Spleen (tissue), 11 donors: ENCODE measurements around the gene MKRN2. TPM values are rescaled to one million over a fixed set of nuclear protein-coding genes. Genes with fewer than 3 reads are reported as not detected.

Experiments
- DNase-seq: peaks from one replicate; pipeline ENCODE4 v3.0.0-alpha.2; 2020
- H3K27ac ChIP-seq, 8 donors: fragments of 200-600 bp; sonication (generic) in 7 of 8; 1 replicate in 4 of 8; 2 replicates in 4 of 8; pipeline versions ENCODE4 v1.5.0 to v1.8.0; 2016 to 2021; ENCODE audit warnings: inconsistent platforms in 4 of 8, mild to moderate bottlenecking in 4 of 8, moderate library complexity in 1 of 8
- H3K27me3 ChIP-seq, 7 donors: fragments of 200-600 bp; sonication (generic) in 6 of 7; replicated peaks in 1 of 7; 1 replicate in 4 of 7; 2 replicates in 3 of 7; pipeline versions ENCODE4 v1.5.0 to v1.8.0; 2016 to 2021; ENCODE audit warnings: inconsistent platforms in 3 of 7, mild to moderate bottlenecking in 1 of 7
- H3K36me3 ChIP-seq, 6 donors: fragments of 200-600 bp; sonication (generic) in 5 of 6; 1 replicate in 4 of 6; 2 replicates in 2 of 6; pipeline versions ENCODE4 v1.5.0 to v1.8.0; 2016 to 2021; ENCODE audit warnings: inconsistent platforms in 2 of 6
- H3K4me1 ChIP-seq, 6 donors: fragments of 200-600 bp; sonication (generic) in 5 of 6; 1 replicate in 3 of 6; 2 replicates in 3 of 6; pipeline versions ENCODE4 v1.5.0 to v1.8.0; 2016 to 2021; ENCODE audit warnings: inconsistent platforms in 3 of 6
- H3K4me3 ChIP-seq, 8 donors: fragments of 200-600 bp; sonication (generic) in 7 of 8; 1 replicate in 4 of 8; 2 replicates in 4 of 8; pipeline versions ENCODE4 v1.5.0 to v1.8.0; 2016 to 2021; ENCODE audit warnings: inconsistent platforms in 4 of 8, mild to moderate bottlenecking in 4 of 8, moderate library complexity in 2 of 8
- H3K9me3 ChIP-seq, 8 donors: fragments of 200-600 bp; sonication (generic) in 7 of 8; 1 replicate in 4 of 8; 2 replicates in 4 of 8; pipeline versions ENCODE4 v1.5.0 to v1.8.0; 2016 to 2021; ENCODE audit warnings: inconsistent platforms in 4 of 8
- POLR2A ChIP-seq, 3 donors: fragments of 450-650 bp; IDR thresholded peaks; one replicate each; pipeline ENCODE4 v1.5.1; 2017; ENCODE audit warnings: antibody characterized with exemption in 3 of 3, mild to moderate bottlenecking in 1 of 3
- POLR2AphosphoS5 ChIP-seq, 3 donors: sonication (generic); formaldehyde crosslinking; IDR thresholded peaks; one replicate each; pipeline ENCODE4 v1.5.1; 2017; ENCODE audit warnings: antibody characterized with exemption in 3 of 3
- WGBS, 5 donors: extraction: QIAGEN DNeasy Blood & Tissue Kit in 3 of 5; methylation state at CpG; one replicate each; pipeline versions ENCODE4 v1.1.5 to v1.1.7; 2013 to 2018; 5-methylcytosine and 5-hydroxymethylcytosine counted together
- intact Hi-C: fragments of 100-400 bp; cut with DNase I; formaldehyde crosslinking; loops from one replicate; pipeline ENCODE4 v1.15.0; 2023; ENCODE audit warnings: low total_unique reads
- polyA plus RNA-seq, 3 donors: library from polyadenylated mRNA; stranded (reverse); fragments of 200-250 nt; gene quantifications; one replicate each; pipeline ENCODE4 v1.2.1, GENCODE V29; 2013
- total RNA-seq, 7 donors: library from RNA; depleted of rRNA in 3 of 7; stranded (reverse); fragments of >200 nt in 3 of 7; fragmentation: NEBNext Ultra II Directional in 4 of 7; extraction: Animal tissue kit (Norgen Biotek cat#: 25700) in 4 of 7; gene quantifications; one replicate each; pipeline versions ENCODE4 v1.1.0 to v1.2.1, GENCODE V29; 2016 to 2021
- TF ChIP-seq, protein P1 (sequence below), 11 experiments: fragments of 200-600 bp in 7 of 11; fragments of 450-650 bp in 4 of 11; sonication (generic) in 4 of 11; IDR thresholded peaks in 8 of 11; conservative IDR thresholded peaks in 3 of 11; 1 replicate in 7 of 11; 2 replicates in 4 of 11; pipeline versions ENCODE4 v1.4.0 to v1.8.0; 2016 to 2021; ENCODE audit warnings: antibody characterized with exemption in 11 of 11, inconsistent platforms in 4 of 11, mild to moderate bottlenecking in 1 of 11
- donor health status: healthy with polysubstance abuse.
- donor health status: DM: no; HTN: no; CAD: no; lungs with moderate emphysema.
- donor health status: DM: no; HTN: no; CAD: no.
- donor health status: Bipolar disorder and iron deficiency.
- donor health status: healthy.
- donor health status: DM: no; HTN: no; CAD: no.
- donor health status: DM: yes; HTN: yes; CAD: no.

The MKRN2 gene
- total and polyA plus RNA-seq, 10 donors: 11.1 to 27.4 (median 19.7) TPM

DNA sequence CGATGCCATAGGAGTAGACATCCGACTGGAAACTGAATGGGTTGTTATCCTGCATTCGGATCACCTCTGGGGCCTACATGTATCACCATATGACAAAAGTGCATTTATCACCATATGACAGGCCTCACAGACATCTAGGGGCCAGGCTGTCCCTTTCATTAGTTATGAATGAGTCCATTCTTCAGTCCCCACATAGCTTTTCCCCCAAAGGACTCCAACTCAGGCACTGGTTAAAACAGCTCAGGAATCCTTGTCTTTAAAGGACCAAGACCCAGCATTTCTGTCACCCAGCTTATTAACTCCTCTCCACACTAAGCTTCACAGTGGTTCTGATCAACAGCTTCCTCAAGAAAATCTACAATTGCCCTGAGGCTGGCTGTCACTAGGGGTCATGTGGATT lies 28.3 kb downstream of the MKRN2 start:
- 88 to 97% (median 92%) methylated on average over 3 of the region's 3 CpGs for WGBS, 5 donors
- TF ChIP-seq POLR2AphosphoS5 (IDR thresholded peaks at IDR 0.05): no peak
- no peak for TF ChIP-seq POLR2A (IDR thresholded peaks at IDR 0.05)
- TF ChIP-seq, protein P1, sequence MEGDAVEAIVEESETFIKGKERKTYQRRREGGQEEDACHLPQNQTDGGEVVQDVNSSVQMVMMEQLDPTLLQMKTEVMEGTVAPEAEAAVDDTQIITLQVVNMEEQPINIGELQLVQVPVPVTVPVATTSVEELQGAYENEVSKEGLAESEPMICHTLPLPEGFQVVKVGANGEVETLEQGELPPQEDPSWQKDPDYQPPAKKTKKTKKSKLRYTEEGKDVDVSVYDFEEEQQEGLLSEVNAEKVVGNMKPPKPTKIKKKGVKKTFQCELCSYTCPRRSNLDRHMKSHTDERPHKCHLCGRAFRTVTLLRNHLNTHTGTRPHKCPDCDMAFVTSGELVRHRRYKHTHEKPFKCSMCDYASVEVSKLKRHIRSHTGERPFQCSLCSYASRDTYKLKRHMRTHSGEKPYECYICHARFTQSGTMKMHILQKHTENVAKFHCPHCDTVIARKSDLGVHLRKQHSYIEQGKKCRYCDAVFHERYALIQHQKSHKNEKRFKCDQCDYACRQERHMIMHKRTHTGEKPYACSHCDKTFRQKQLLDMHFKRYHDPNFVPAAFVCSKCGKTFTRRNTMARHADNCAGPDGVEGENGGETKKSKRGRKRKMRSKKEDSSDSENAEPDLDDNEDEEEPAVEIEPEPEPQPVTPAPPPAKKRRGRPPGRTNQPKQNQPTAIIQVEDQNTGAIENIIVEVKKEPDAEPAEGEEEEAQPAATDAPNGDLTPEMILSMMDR (IDR thresholded peaks at IDR 0.05 in 8 of 11, conservative IDR thresholded peaks at IDR 0.05 in 3 of 11): no peak
- intact Hi-C loops: no loop called here
- no peaks in the 10 kb centered on the region for H3K27me3 ChIP-seq
- H3K4me1 ChIP-seq: peaks cover 0 to 9% (median 4%) of the 10 kb centered on the region in 6 donors
- H3K27ac ChIP-seq: no peak overlapping the region
- H3K9me3 ChIP-seq: no peaks in the 10 kb centered on the region
- no peak for DNase-seq
- no peak overlapping the region for H3K4me3 ChIP-seq
- peaks cover 4 to 100% (median 97%) of the 10 kb centered on the region in 6 donors for H3K36me3 ChIP-seq

DNA sequence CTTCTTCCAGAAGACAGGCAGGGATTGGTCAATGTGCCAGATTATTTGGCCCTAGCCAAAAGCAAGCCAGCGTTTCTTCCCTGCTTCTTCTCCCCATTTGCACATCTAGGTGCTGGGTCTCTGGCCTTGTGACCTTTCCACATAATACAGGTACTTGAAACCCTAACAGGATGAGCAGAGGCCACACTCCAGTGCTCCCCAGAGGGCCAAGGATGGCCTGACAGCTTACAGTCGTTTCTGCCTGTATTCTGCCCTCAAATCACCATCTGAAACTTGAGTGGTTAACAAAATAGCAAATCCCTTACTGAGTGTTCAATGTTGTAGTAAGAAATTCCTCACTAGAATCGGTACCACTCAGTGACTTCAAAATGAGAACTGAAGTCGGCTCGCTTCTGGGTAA lies 29.1 kb downstream of the MKRN2 start:
- intact Hi-C loops: no loop called here
- peaks cover 0 to 16% (median 8%) of the 10 kb centered on the region in 6 donors for H3K4me1 ChIP-seq
- no peak overlapping the region for H3K4me3 ChIP-seq
- no peak overlapping the region for H3K27ac ChIP-seq
- no peaks in the 10 kb centered on the region for H3K9me3 ChIP-seq
- DNase-seq: no peak
- H3K36me3 ChIP-seq: peaks cover 4 to 100% (median 96%) of the 10 kb centered on the region in 6 donors
- H3K27me3 ChIP-seq: no peaks in the 10 kb centered on the region
- TF ChIP-seq POLR2AphosphoS5 (IDR thresholded peaks at IDR 0.05) (no peak), POLR2A (IDR thresholded peaks at IDR 0.05) (no peak)
- TF ChIP-seq, protein P1 (IDR thresholded peaks at IDR 0.05 in 8 of 11, conservative IDR thresholded peaks at IDR 0.05 in 3 of 11): no peak
- WGBS, 5 donors: 59 to 81% (median 78%) methylated on average over 5 of the region's 5 CpGs

DNA sequence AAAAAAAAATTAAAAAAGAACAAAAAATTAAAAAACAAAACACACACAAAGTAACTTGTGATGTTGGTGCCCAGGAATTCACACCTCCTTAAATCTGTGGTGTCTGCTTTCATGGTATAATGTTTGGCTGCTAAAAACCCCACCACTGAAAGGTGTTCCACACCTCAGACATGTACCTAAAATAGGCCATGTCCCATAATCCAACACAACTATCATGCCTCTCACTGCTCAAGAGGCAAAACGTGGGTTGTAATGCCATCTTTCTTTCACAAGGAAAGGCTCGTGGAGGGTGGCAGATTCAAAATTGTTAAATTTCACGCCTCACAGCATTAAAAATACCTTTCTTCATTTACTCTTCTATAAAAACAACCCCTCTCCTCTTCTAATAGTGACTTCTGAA lies 29.5 kb downstream of the MKRN2 start:
- Histone ChIP-seq H3K27me3 (no peaks in the 10 kb centered on the region), H3K4me3 (no peak overlapping the region), H3K9me3 (no peaks in the 10 kb centered on the region), H3K4me1 (peaks cover 0 to 19% (median 8%) of the 10 kb centered on the region in 6 donors), H3K36me3 (peaks cover 4 to 100% (median 96%) of the 10 kb centered on the region in 6 donors), H3K27ac (no peak overlapping the region)
- intact Hi-C loops: no loop called here
- no peak for TF ChIP-seq POLR2A (IDR thresholded peaks at IDR 0.05)
- TF ChIP-seq, protein P1 (IDR thresholded peaks at IDR 0.05 in 8 of 11, conservative IDR thresholded peaks at IDR 0.05 in 3 of 11): no peak
- TF ChIP-seq POLR2AphosphoS5 (IDR thresholded peaks at IDR 0.05): no peak
- no peak for DNase-seq
- 83 to 87% (median 84%) methylated on average over 3 of the region's 3 CpGs for WGBS, 5 donors

DNA sequence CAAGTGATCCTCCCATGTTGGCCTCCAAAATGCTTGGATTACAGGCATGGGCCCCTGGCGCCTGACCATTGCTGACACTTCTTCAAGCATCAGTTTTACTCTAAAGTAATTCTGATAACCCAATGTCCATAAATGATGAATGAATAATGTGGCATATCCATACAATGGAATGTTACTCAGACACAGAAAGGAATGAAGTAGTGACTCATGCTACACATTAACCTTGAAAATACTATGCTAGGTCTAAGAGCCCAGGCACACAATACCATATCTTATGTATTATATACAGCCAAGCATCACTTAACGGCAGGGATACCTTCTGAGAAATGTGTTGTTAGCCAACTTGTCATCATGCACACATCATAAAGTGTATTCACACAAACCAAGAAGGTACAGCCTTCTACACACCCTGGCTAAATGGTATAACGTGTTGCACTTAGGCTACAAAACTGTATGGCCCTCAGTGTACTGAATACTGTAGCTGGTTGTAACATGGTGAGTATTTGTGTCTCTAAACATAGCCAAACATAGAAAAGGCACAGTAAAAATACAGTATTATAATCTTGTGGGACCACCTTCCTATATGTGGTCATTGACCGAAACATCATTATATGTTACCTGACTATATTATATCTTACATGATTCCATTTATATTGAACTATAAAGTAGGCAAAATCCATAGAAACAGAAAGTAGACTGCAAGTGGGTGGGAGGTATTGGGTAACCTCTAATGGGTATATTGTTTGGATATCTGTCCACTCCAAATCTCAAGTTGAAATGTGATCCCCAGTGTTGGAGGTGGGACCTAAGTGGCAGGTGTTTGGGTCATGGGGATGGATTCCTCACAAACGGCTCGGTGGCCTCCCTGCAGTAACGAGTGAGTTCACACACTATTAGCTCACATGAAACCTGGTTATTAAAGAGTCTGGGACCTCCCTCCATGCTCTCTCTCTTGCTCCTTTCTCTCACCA lies 31.4 kb downstream of the MKRN2 start:
- Histone ChIP-seq H3K9me3 (no peaks in the 10 kb centered on the region), H3K27me3 (no peaks in the 10 kb centered on the region), H3K4me3 (no peak overlapping the region), H3K4me1 (peaks cover 0 to 24% (median 8%) of the 10 kb centered on the region in 6 donors), H3K36me3 (peaks cover 4 to 100% (median 94%) of the 10 kb centered on the region in 6 donors), H3K27ac (no peak overlapping the region)
- TF ChIP-seq POLR2A (IDR thresholded peaks at IDR 0.05): no peak
- TF ChIP-seq POLR2AphosphoS5 (IDR thresholded peaks at IDR 0.05): no peak
- TF ChIP-seq, protein P1 (IDR thresholded peaks at IDR 0.05 in 8 of 11, conservative IDR thresholded peaks at IDR 0.05 in 3 of 11): no peak
- DNase-seq: no peak
- 82 to 92% (median 88%) methylated on average over 7 of the region's 7 CpGs for WGBS, 5 donors
- intact Hi-C loops: no loop called here
